H9 (cell line): ENCODE results near the gene FPGS. TPM values are rescaled to one million over a fixed set of nuclear protein-coding genes. Genes with fewer than 3 reads are reported as not detected.
A peak's percentile ranks its signal among the peaks of the same experiment; 100 is the strongest.

Experiments
- DNase-seq: peaks from one replicate; pipeline ENCODE4 v3.0.0-alpha.2; 2017
- H2AFZ ChIP-seq: one replicate; pipeline ENCODE4 v1.6.1; 2013; ENCODE audit warnings: mild to moderate bottlenecking, low read length, control low read depth, moderate library complexity
- H2AK5ac ChIP-seq: 2 replicates; pipeline ENCODE4 v1.6.1; 2013; ENCODE audit warnings: low read length, control low read depth, mixed read lengths; ENCODE audit not compliant: insufficient read length
- H2BK120ac ChIP-seq: one replicate; pipeline ENCODE4 v1.6.1; 2013; ENCODE audit warnings: low read depth, mild to moderate bottlenecking, low read length, control low read depth, inconsistent platforms; ENCODE audit not compliant: poor library complexity, severe bottlenecking
- H2BK12ac ChIP-seq: 2 replicates; pipeline ENCODE4 v1.6.1; 2013; ENCODE audit warnings: low read length, control low read depth, mixed read lengths, low read depth; ENCODE audit not compliant: insufficient read length
- H2BK15ac ChIP-seq: 2 replicates; pipeline ENCODE4 v1.6.1; 2013; ENCODE audit warnings: low read depth, low read length, control low read depth
- H2BK20ac ChIP-seq: one replicate; pipeline ENCODE4 v1.6.1; 2013; ENCODE audit warnings: low read depth, mild to moderate bottlenecking, low read length, control low read depth, inconsistent platforms; ENCODE audit not compliant: poor library complexity, severe bottlenecking
- H2BK5ac ChIP-seq: 2 replicates; pipeline ENCODE4 v1.6.1; 2013; ENCODE audit warnings: low read length, control low read depth, mixed read lengths; ENCODE audit not compliant: insufficient read length
- H3K14ac ChIP-seq: 2 replicates; pipeline ENCODE4 v1.6.1; 2013; ENCODE audit warnings: low read length, control low read depth; ENCODE audit not compliant: insufficient read depth
- H3K18ac ChIP-seq: 2 replicates; pipeline ENCODE4 v1.6.1; 2013; ENCODE audit warnings: low read depth, mild to moderate bottlenecking, mixed read lengths, low read length, control low read depth; ENCODE audit not compliant: insufficient read length
- H3K23ac ChIP-seq: 2 replicates; pipeline ENCODE4 v1.6.1; 2013; ENCODE audit warnings: low read length, control low read depth, mixed read lengths, low read depth; ENCODE audit not compliant: insufficient read length
- H3K23me2 ChIP-seq: 2 replicates; pipeline ENCODE4 v1.6.1; 2013; ENCODE audit warnings: low read depth, mild to moderate bottlenecking, mixed read lengths, low read length, control low read depth; ENCODE audit not compliant: insufficient read length, poor library complexity, severe bottlenecking
- H3K27ac ChIP-seq: 2 replicates; pipeline ENCODE4 v1.5.1; 2013; ENCODE audit warnings: low read length, control low read depth, mixed read lengths, low read depth; ENCODE audit not compliant: insufficient read length
- H3K27me3 ChIP-seq: 2 replicates; pipeline ENCODE4 v1.6.1; 2013; ENCODE audit warnings: low read length, control low read depth, inconsistent platforms; ENCODE audit not compliant: insufficient read depth
- H3K4ac ChIP-seq: 2 replicates; pipeline ENCODE4 v1.6.1; 2013; ENCODE audit warnings: low read depth, mild to moderate bottlenecking, control low read depth, inconsistent platforms, low read length, moderate library complexity
- H3K4me1 ChIP-seq: 2 replicates; pipeline ENCODE4 v1.6.1; 2013; ENCODE audit warnings: low read length, control low read depth, inconsistent platforms; ENCODE audit not compliant: insufficient read depth
- H3K4me2 ChIP-seq: 2 replicates; pipeline ENCODE4 v1.6.1; 2013; ENCODE audit warnings: low read length, control low read depth, mixed read lengths; ENCODE audit not compliant: insufficient read length, insufficient read depth
- H3K56ac ChIP-seq: 2 replicates; pipeline ENCODE4 v1.6.1; 2013; ENCODE audit warnings: low read depth, mild to moderate bottlenecking, mixed read lengths, low read length, control low read depth; ENCODE audit not compliant: insufficient read length
- H3K79me1 ChIP-seq: 2 replicates; pipeline ENCODE4 v1.6.1; 2013; ENCODE audit warnings: low read depth, mild to moderate bottlenecking, moderate library complexity, low read length, control low read depth, inconsistent platforms; ENCODE audit not compliant: insufficient read depth, poor library complexity, severe bottlenecking
- H3K79me2 ChIP-seq: 2 replicates; pipeline ENCODE4 v1.6.1; 2013; ENCODE audit warnings: low read length, control low read depth, inconsistent platforms; ENCODE audit not compliant: insufficient read depth
- H3K9ac ChIP-seq: 2 replicates; pipeline ENCODE4 v1.6.1; 2013; ENCODE audit warnings: low read length, control low read depth, mixed read lengths; ENCODE audit not compliant: insufficient read length; ENCODE audit errors: extremely low read depth
- H3K9me3 ChIP-seq: one replicate; pipeline ENCODE4 v1.6.1; 2013; ENCODE audit warnings: low read depth, low read length, inconsistent platforms; ENCODE audit not compliant: control insufficient read depth
- H3T11ph ChIP-seq: one replicate; pipeline ENCODE4 v1.6.1; 2013; ENCODE audit warnings: mild to moderate bottlenecking, low read length, control low read depth, inconsistent platforms
- H4K20me1 ChIP-seq: one replicate; pipeline ENCODE4 v1.6.1; 2013; ENCODE audit not compliant: control insufficient read depth, insufficient read length, insufficient read depth
- H4K5ac ChIP-seq: 2 replicates; pipeline ENCODE4 v1.6.1; 2013; ENCODE audit warnings: low read depth, mild to moderate bottlenecking, mixed read lengths, low read length, control low read depth; ENCODE audit not compliant: insufficient read length
- H4K8ac ChIP-seq: replicated peaks from 2 replicates; pipeline ENCODE4 v1.6.1; 2013; ENCODE audit warnings: low read length, control low read depth, mixed read lengths, low read depth; ENCODE audit not compliant: insufficient read length
- H4K91ac ChIP-seq: 2 replicates; pipeline ENCODE4 v1.6.1; 2013; ENCODE audit warnings: low read depth, mild to moderate bottlenecking, moderate library complexity, mixed read lengths, low read length, control low read depth; ENCODE audit not compliant: insufficient read length
- H3K27ac Mint-ChIP-seq, 3 experiments: 2 replicates in 2 of 3; 3 replicates in 1 of 3; pipeline ENCODE4 v1.8.0; 2020 to 2021; ENCODE audit warnings: mixed read lengths in 3 of 3, mild to moderate bottlenecking in 1 of 3, moderate library complexity in 1 of 3
- H3K27me3 Mint-ChIP-seq: 2 replicates; pipeline ENCODE4 v1.8.0; 2021; ENCODE audit warnings: low read depth, mild to moderate bottlenecking, moderate library complexity, mixed read lengths
- H3K36me3 Mint-ChIP-seq, 3 experiments: 2 replicates in 2 of 3; 3 replicates in 1 of 3; pipeline ENCODE4 v1.8.0; 2020 to 2021; ENCODE audit warnings: low read depth in 3 of 3, mixed read lengths in 3 of 3; ENCODE audit not compliant: insufficient read depth in 1 of 3
- H3K4me1 Mint-ChIP-seq, 2 experiments: 2 replicates each; pipeline ENCODE4 v1.8.0; 2020; ENCODE audit warnings: mixed read lengths in 2 of 2
- H3K4me3 Mint-ChIP-seq, 2 experiments: 2 replicates in 1 of 2; 3 replicates in 1 of 2; pipeline ENCODE4 v1.8.0; 2020 to 2021; ENCODE audit warnings: mild to moderate bottlenecking in 2 of 2, mixed read lengths in 2 of 2, moderate library complexity in 1 of 2
- H3K9me3 Mint-ChIP-seq, 2 experiments: 2 replicates in 1 of 2; 3 replicates in 1 of 2; pipeline ENCODE4 v1.8.0; 2020; ENCODE audit warnings: mild to moderate bottlenecking in 2 of 2, mixed read lengths in 2 of 2, moderate library complexity in 1 of 2
- CTCF ChIP-seq: fragments of 200-600 bp; sonication (generic); conservative IDR thresholded peaks from 3 replicates; pipeline ENCODE4 v1.8.0; 2021; ENCODE audit warnings: antibody characterized with exemption, mild to moderate bottlenecking
- WGBS: extraction: QIAGEN DNeasy Blood & Tissue Kit; methylation state at CpG from one replicate; pipeline ENCODE4 v1.1.7; 2013; ENCODE audit warnings: missing lambda C conversion rate, low lambda C conversion rate, mixed read lengths; ENCODE audit not compliant: insufficient read length; ENCODE audit errors: extremely low coverage; 5-methylcytosine and 5-hydroxymethylcytosine counted together
- total RNA-seq: library from RNA; stranded (reverse); gene quantifications from 2 replicates; pipeline ENCODE4 v1.2.1, GENCODE V29; 2021

FPGS gene
- total RNA-seq, 1 experiment from 2014 or later, result 68.4 TPM

- H3K79me2 ChIP-seq, result peaks cover 3% of the 10 kb centered on the region; the same call in 1 of the 2 replicates
- H3K56ac ChIP-seq, result no peak within 1 kb of the TSS
- peaks cover 6% of the 10 kb centered on the region for H3K27me3 Mint-ChIP-seq
- peak within 1 kb of the TSS; percentile 93 to 95 for H3K4me3 Mint-ChIP-seq
- no peak within 1 kb of the TSS for H3K4ac ChIP-seq
- no peaks in the 10 kb centered on the region for H4K20me1 ChIP-seq
- no peak within 1 kb of the TSS for H2AFZ ChIP-seq
- H3K4me2 ChIP-seq, result peak within 1 kb of the TSS; percentile 82
- H3K23me2 ChIP-seq, result peaks cover 2% of the 10 kb centered on the region
- H3K9me3 ChIP-seq, result no peaks in the 10 kb centered on the region
- H3K27ac Mint-ChIP-seq, result peak within 1 kb of the TSS; percentile 89 to 94 (median 92); a peak in 5 of 7 replicates
- H3K18ac ChIP-seq, result peak within 1 kb of the TSS; percentile 78
- no peaks in the 10 kb centered on the region for H3K4me1 ChIP-seq
- no peak for TF ChIP-seq CTCF
- H2AK5ac ChIP-seq, result no peak within 1 kb of the TSS
- H2BK15ac ChIP-seq, result no peak within 1 kb of the TSS
- no peak within 1 kb of the TSS for H3K27ac ChIP-seq
- peak within 1 kb of the TSS; percentile 35 for H3K9ac ChIP-seq
- no peak within 1 kb of the TSS for H2BK120ac ChIP-seq
- no peak within 1 kb of the TSS for H4K8ac ChIP-seq
- H3K23ac ChIP-seq, result no peak within 1 kb of the TSS
- no CpG with 5 or more reads among the region's 75 CpGs for WGBS
- no peak within 1 kb of the TSS for H3T11ph ChIP-seq
- H4K91ac ChIP-seq, result no peak within 1 kb of the TSS
- H3K9me3 Mint-ChIP-seq, result no peaks in the 10 kb centered on the region
- H3K79me1 ChIP-seq, result peaks cover 16% of the 10 kb centered on the region
- peak; percentile 92 for DNase-seq
- H3K36me3 Mint-ChIP-seq, result peaks cover 39 to 45% (median 43%) of the 10 kb centered on the region in 3 experiments
- no peak within 1 kb of the TSS for H2BK5ac ChIP-seq
- H3K4me1 Mint-ChIP-seq, result peaks cover 7 to 25% of the 10 kb centered on the region in 2 experiments
- peak within 1 kb of the TSS; percentile 81 for H3K14ac ChIP-seq
- H4K5ac ChIP-seq, result no peak within 1 kb of the TSS
- no peak within 1 kb of the TSS for H2BK12ac ChIP-seq
- H3K27me3 ChIP-seq, result no peaks in the 10 kb centered on the region
- no peak within 1 kb of the TSS for H2BK20ac ChIP-seq
Measured at GRCh38 chr9:127785933-127786772, 16.5 kb upstream of the FPGS start, which contains the start of gene CDK9. CDK9 (plus strand) TSS chr9:127786034; CDS start chr9:127786149, 115 bp downstream.
